CD4-positive, CD25-positive, alpha-beta regulatory T cell (primary cell): ENCODE data around the gene NXPH4. TPM values are rescaled to one million over a fixed set of nuclear protein-coding genes. Genes with fewer than 3 reads are reported as not detected.

ENCODE experiments used
- ATAC-seq, 2 donors: fragments of 150-1000 bp; cut with Tn5 transposase; one replicate each; pipeline ENCODE4 v1.10.0; 2021; ENCODE audit warnings: low read depth in 2 of 2, moderate number of reproducible peaks in 2 of 2, moderate library complexity in 1 of 2
- DNase-seq, 3 donors: peaks; one replicate each; pipeline versions ENCODE4 v3.0.0 to v3.0.0-alpha.2; 2012 to 2022; ENCODE audit warnings: mixed read lengths in 1 of 3
- H3K27ac ChIP-seq: one replicate; pipeline ENCODE4 v1.7.0; 2013; ENCODE audit warnings: mild to moderate bottlenecking, low read length; ENCODE audit not compliant: insufficient read depth, poor library complexity, severe bottlenecking
- H3K27me3 ChIP-seq: one replicate; pipeline ENCODE4 v1.7.0; 2013; ENCODE audit warnings: low read length; ENCODE audit not compliant: control insufficient read depth, insufficient read depth
- H3K36me3 ChIP-seq: one replicate; pipeline ENCODE4 v1.7.0; 2013; ENCODE audit warnings: mild to moderate bottlenecking, low read length, moderate library complexity; ENCODE audit not compliant: control insufficient read depth, insufficient read depth
- H3K4me1 ChIP-seq: 2 replicates; pipeline ENCODE4 v1.7.0; 2013; ENCODE audit warnings: mild to moderate bottlenecking, low read length; ENCODE audit not compliant: insufficient read depth, control insufficient read depth, poor library complexity, severe bottlenecking
- H3K4me3 ChIP-seq: one replicate; pipeline ENCODE4 v1.7.0; 2013; ENCODE audit warnings: low read depth, mild to moderate bottlenecking, low read length, moderate library complexity
- H3K9me3 ChIP-seq, 2 experiments: 1 replicate in 1 of 2; 2 replicates in 1 of 2; pipeline ENCODE4 v1.7.0; 2013; ENCODE audit warnings: low read length in 2 of 2, mild to moderate bottlenecking in 1 of 2, moderate library complexity in 1 of 2; ENCODE audit not compliant: control insufficient read depth in 2 of 2
- H3K27ac Mint-ChIP-seq, 3 donors: one replicate each; pipeline ENCODE4 v1.8.0; 2020 to 2022; ENCODE audit warnings: mild to moderate bottlenecking in 3 of 3, mixed read lengths in 3 of 3, moderate library complexity in 2 of 3
- H3K27me3 Mint-ChIP-seq: one replicate; pipeline ENCODE4 v1.8.0; 2022; ENCODE audit warnings: mild to moderate bottlenecking, mixed read lengths
- H3K36me3 Mint-ChIP-seq: one replicate; pipeline ENCODE4 v1.8.0; 2020; ENCODE audit warnings: mixed read lengths
- H3K4me1 Mint-ChIP-seq, 4 donors: one replicate each; pipeline ENCODE4 v1.8.0; 2020 to 2022; ENCODE audit warnings: mixed read lengths in 4 of 4, mild to moderate bottlenecking in 1 of 4
- H3K4me3 Mint-ChIP-seq, 4 donors: one replicate each; pipeline ENCODE4 v1.8.0; 2020 to 2022; ENCODE audit warnings: mild to moderate bottlenecking in 4 of 4, mixed read lengths in 4 of 4, moderate library complexity in 3 of 4
- H3K9me3 Mint-ChIP-seq, 7 donors: one replicate each; pipeline ENCODE4 v1.8.0; 2020 to 2022; ENCODE audit warnings: mixed read lengths in 7 of 7, mild to moderate bottlenecking in 3 of 7, moderate library complexity in 2 of 7
- polyA plus RNA-seq, 4 donors: library from polyadenylated mRNA; unstranded; fragments of 300-500 nt; fragmentation: Illumina TruSeq; gene quantifications; one replicate each; pipeline ENCODE4 v1.2.3, GENCODE V29; 2021
- total RNA-seq: library from RNA; stranded (reverse); gene quantifications from one replicate; pipeline ENCODE4 v1.2.3, GENCODE V29; 2022

NXPH4 gene
- total and polyA plus RNA-seq, 5 donors from 2014 or later: 0.09 to 0.49 (median 0.29) TPM; not detected in 1

DNA sequence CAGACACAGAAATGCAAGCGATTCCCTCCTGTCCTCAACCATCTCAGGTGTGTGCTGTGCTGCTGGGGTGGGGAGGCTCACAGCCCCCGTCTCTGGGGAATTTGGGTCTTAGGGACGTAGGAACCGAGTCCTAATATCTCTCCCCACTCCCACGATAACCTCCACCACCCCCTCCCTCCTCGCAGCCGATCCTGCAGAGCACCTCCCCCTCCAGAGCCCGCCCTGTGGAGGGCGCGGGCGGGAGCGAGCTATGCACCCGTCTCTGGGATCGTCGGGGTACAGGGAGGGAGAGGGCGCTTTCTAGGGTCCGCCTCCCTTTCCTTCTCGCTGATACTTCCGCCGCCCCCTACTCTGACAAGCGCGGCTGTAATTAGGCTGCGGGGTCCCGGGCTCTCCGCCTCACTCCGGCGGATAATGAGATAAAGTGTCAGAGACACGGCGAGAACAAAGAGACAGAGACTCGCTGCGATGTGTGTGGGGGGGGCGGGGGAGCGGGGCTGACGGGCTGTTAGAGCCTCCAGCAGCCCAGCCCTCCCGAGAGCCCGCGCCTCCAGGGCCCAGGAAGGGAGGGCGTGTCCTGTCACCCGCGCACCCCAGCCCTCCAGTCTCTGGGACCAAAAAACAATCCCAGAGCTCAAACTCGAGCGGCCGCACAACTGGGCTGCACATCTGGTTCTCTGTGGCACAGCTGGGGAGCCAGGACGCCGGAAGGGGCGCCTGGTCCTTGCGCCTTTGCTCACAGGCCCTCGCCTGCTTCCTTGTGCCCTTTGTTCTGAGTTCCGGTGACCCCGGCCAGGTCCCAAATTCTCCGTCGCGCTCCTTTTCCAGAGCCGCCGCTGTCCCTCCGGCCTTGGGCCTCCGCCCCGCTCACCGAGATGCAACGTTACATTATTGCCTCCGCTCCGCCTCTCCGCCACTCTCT is 21.6 kb downstream of the NXPH4 start:
- H3K4me3 ChIP-seq: peak overlapping the region; percentile 67
- peaks cover 13% of the 10 kb centered on the region for H3K36me3 ChIP-seq
- H3K27ac ChIP-seq: peak overlapping the region; percentile 55
- peaks cover 6 to 87% (median 60%) of the 10 kb centered on the region in 4 donors for H3K4me1 Mint-ChIP-seq
- peaks cover 56% of the 10 kb centered on the region for H3K27me3 Mint-ChIP-seq
- peaks cover 99% of the 10 kb centered on the region for H3K4me1 ChIP-seq
- H3K9me3 Mint-ChIP-seq: peaks cover 0 to 4% (median 0%) of the 10 kb centered on the region in 7 donors
- H3K27me3 ChIP-seq: peaks cover 3% of the 10 kb centered on the region
- H3K4me3 Mint-ChIP-seq: peak overlapping the region; percentile 89 to 99 (median 97)
- ATAC-seq (no peak), DNase-seq (peak in 2 of 3 donors; percentile 34 to 67)
- peaks cover 14% of the 10 kb centered on the region for H3K36me3 Mint-ChIP-seq
- no peaks in the 10 kb centered on the region for H3K9me3 ChIP-seq
- H3K27ac Mint-ChIP-seq: peak overlapping the region; percentile 91 to 97 (median 93)

DNA sequence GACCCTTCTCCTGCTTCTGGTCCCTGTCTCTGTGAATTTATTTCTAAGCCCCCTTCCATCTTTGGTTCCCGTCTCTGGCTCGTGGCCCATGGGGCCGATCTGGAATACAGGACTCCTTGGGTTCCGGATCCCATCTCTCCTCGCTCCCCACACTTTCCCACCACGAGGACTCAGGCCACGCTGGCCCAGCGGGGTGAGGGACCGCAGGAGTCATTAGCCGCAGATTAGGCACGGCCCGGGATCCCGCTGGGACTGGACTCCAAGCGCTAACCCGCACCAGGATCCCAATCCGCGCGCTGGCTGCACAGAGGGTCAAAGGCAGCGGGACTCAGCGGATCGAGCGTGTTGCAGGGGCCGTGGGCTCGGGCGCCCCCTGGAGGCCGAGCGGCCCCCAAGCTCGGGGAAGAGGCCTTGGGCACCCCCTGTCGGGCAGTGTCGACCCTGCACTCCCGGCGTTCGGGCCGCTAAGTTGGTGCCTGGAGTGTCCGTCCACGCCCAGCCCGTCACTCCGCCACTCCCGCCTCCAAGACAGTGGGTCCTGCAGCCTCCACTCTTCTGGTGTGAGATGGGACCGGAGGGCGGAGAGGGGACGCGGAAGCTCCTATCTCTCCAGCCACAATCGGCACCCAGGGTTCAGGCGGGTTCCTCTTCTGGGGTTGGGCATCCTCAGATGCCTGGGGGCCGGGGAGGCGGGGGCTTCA is 22.4 kb downstream of the NXPH4 start:
- Mint-ChIP-seq H3K4me1 (peaks cover 11 to 84% (median 60%) of the 10 kb centered on the region in 4 donors), H3K27ac (peak overlapping the region; percentile 91 to 97 (median 93)), H3K27me3 (peaks cover 64% of the 10 kb centered on the region), H3K4me3 (peak overlapping the region; percentile 89 to 99 (median 97)), H3K36me3 (peaks cover 6% of the 10 kb centered on the region), H3K9me3 (peaks cover 0 to 4% (median 0%) of the 10 kb centered on the region in 7 donors)
- peaks cover 99% of the 10 kb centered on the region for H3K4me1 ChIP-seq
- ATAC-seq (peak; percentile 60 to 68), DNase-seq (peak; percentile 80 to 88 (median 84))
- peaks cover 3% of the 10 kb centered on the region for H3K27me3 ChIP-seq
- peaks cover 5% of the 10 kb centered on the region for H3K36me3 ChIP-seq
- peak overlapping the region; percentile 55 for H3K27ac ChIP-seq
- H3K4me3 ChIP-seq: peak overlapping the region; percentile 76
- no peaks in the 10 kb centered on the region for H3K9me3 ChIP-seq

DNA sequence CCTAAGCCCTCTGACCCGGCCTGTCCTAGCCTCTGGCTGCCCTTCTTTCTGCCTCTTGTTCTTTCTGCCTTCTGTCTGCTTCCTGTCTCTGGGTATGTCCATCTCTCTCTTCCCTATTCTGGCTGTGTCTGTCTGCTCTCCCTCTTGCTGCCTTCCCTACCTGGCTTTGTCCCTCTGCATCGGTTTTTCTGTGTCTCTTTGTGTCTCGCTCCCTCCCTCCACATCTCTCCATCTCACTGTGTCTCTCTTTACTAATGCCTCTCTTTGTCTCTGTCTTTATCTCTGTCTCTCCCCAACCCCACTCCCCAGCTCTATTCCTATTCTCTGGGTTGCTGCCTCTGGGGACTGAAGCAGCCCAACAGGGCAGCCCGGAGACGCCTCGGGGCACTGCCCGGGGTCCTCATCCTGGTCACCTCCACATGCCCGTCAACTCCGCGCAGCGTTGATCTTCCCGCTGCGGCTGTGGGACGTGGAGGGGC is 23.0 kb downstream of the NXPH4 start:
- Mint-ChIP-seq H3K4me1 (peaks cover 5 to 80% (median 54%) of the 10 kb centered on the region in 4 donors), H3K4me3 (peak overlapping the region; percentile 89 to 99 (median 97)), H3K36me3 (peaks cover under 1% of the 10 kb centered on the region), H3K27ac (peak overlapping the region; percentile 52 to 96 (median 93)), H3K9me3 (peaks cover 0 to 4% (median 0%) of the 10 kb centered on the region in 7 donors), H3K27me3 (peaks cover 64% of the 10 kb centered on the region)
- DNase-seq: peak in 1 of 3 donors; percentile 15
- H3K27ac ChIP-seq: peak overlapping the region; percentile 51
- peak overlapping the region; percentile 76 for H3K4me3 ChIP-seq
- no peak for ATAC-seq
- H3K4me1 ChIP-seq: peaks cover 93% of the 10 kb centered on the region
- no peaks in the 10 kb centered on the region for H3K36me3 ChIP-seq
- H3K27me3 ChIP-seq: peaks cover 3% of the 10 kb centered on the region
- H3K9me3 ChIP-seq: no peaks in the 10 kb centered on the region

DNA sequence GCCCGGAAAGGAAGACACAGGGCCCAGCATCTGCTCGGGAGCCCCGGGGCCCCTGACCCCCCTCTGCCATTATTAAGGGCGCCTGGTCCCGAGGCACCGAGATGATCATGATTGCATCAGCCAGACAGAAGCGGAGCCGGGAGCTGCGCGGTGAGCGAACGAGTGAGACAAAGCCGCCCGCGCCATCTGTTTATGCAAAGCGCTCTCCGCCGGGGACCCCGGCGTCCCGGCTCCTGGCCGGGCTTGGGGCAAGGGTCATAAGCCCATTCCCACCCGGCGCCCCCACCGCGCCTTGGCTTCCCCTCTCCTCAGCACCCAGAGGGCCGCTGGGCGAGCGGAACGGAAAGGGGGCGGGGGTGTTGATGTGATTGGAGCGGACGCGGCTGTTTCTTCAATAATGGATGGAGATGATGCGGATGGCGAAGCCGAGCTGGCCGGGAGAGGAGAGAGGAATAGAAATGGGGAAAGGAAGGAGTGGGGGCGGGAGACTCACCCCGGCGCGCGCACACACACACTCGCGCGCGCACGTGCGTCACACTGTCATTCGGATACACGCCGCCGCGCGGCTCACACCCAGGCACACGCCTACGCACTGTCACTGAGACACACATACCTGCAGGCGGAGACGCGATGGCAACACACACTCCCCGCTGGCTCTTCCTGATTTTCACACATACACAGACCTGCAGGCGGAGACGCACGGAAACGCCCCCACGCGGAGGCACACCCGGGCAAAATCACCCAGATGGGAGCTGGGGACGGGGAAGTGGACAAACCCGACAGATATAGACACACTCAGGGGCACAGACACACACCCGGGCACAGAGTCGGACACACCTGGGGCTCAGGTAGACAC is 23.7 kb downstream of the NXPH4 start:
- ATAC-seq: peak; percentile 56 to 60
- peaks cover 87% of the 10 kb centered on the region for H3K4me1 ChIP-seq
- H3K36me3 ChIP-seq: no peaks in the 10 kb centered on the region
- Mint-ChIP-seq H3K36me3 (no peaks in the 10 kb centered on the region), H3K27ac (peak overlapping the region; percentile 53 to 96 (median 93)), H3K9me3 (peaks cover 0 to 4% (median 0%) of the 10 kb centered on the region in 7 donors), H3K4me1 (peaks cover 5 to 74% (median 51%) of the 10 kb centered on the region in 4 donors), H3K4me3 (peak overlapping the region; percentile 89 to 99 (median 97)), H3K27me3 (peaks cover 64% of the 10 kb centered on the region)
- peak overlapping the region; percentile 76 for H3K4me3 ChIP-seq
- H3K27me3 ChIP-seq: peaks cover 3% of the 10 kb centered on the region
- peak; percentile 60 to 82 (median 74) for DNase-seq
- H3K9me3 ChIP-seq: no peaks in the 10 kb centered on the region
- peak overlapping the region; percentile 51 for H3K27ac ChIP-seq

DNA sequence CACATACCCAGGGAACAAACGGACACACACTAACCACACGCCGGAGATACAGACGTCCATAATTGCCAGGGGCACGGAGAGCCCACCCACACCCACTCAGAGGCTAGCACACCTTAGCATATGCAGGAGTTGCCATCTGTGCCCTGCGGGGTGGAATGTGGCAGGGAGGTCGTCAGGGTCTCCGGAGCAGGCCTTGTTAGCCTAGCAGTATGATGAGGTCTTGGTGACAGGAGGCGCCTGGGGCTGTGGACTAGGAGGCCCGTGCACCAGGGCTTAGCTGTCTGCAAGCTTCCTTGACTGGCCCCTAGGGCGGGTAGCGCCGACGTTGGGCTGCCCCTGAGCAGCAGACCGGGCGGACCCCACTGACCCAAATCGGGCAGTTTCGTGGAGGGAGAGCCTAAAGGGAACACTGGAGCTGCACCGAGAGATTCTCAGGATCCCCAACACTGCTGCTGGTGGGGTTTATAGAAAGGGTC is 24.4 kb downstream of the NXPH4 start:
- no peak for DNase-seq
- Histone ChIP-seq H3K27ac (no peak overlapping the region), H3K9me3 (no peaks in the 10 kb centered on the region), H3K4me3 (peak overlapping the region; percentile 76), H3K27me3 (peaks cover 3% of the 10 kb centered on the region), H3K36me3 (no peaks in the 10 kb centered on the region), H3K4me1 (peaks cover 80% of the 10 kb centered on the region)
- Mint-ChIP-seq H3K27me3 (peaks cover 64% of the 10 kb centered on the region), H3K4me1 (peaks cover 5 to 68% (median 48%) of the 10 kb centered on the region in 4 donors), H3K36me3 (no peaks in the 10 kb centered on the region), H3K9me3 (peaks cover 0 to 4% (median 0%) of the 10 kb centered on the region in 7 donors), H3K4me3 (peak overlapping the region; percentile 89 to 99 (median 97)), H3K27ac (peak overlapping the region; percentile 53 to 96 (median 93))
- no peak for ATAC-seq

DNA sequence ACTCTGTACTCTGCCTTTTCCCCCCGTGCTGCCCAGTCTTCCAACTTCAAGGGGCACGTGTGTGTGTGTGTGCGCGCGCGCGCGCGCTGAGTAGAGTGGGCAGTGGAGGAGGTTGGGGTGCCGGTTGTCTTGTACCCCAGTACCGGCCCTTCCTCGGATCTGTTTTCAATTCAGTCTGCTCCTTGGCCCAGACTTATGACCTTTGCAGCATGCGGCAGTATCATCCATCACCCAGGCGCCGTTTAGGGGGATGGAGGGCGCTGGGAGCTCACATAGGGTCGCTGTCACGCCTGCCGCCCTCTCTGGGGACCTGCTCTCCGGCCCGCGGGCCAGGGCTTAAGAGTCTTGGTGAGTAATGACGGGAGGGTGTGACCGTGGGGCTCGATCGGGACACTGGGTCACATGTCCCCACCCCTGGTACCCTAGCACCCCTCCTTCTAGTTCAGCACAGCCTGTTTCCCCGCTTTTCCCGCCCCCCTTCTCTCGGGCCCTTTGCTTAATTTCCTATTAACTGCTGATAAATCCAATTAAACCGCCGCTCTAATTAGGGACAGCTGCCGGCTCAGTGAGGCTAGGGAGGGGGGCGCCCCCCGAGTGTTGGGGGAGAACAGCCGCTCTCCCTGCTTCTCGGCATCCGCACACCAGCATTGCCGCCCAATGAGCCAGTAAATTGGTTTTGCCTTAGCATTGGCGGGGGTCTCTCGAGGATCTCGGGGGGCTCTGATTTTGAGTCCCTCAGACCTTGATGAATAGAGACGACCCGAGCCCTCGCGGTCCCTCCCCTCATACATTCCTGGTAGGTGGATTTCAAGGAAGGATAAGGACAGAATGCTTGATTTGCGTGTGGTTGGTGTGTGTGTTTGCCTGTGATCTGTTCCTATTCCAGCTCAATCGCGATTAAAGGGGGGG is 25.1 kb downstream of the NXPH4 start:
- Histone ChIP-seq H3K36me3 (no peaks in the 10 kb centered on the region), H3K4me1 (peaks cover 73% of the 10 kb centered on the region), H3K4me3 (no peak overlapping the region), H3K9me3 (no peaks in the 10 kb centered on the region), H3K27ac (no peak overlapping the region), H3K27me3 (peaks cover 3% of the 10 kb centered on the region)
- no peak for DNase-seq
- Mint-ChIP-seq H3K36me3 (no peaks in the 10 kb centered on the region), H3K4me3 (peak overlapping the region; percentile 86 to 97 (median 93)), H3K27me3 (peaks cover 66% of the 10 kb centered on the region), H3K4me1 (peaks cover 5 to 61% (median 46%) of the 10 kb centered on the region in 4 donors), H3K9me3 (peaks cover 0 to 4% (median 0%) of the 10 kb centered on the region in 7 donors), H3K27ac (peak overlapping the region in 1 of 3 donors; percentile 42)
- ATAC-seq: no peak
